ENCODE measurements around the gene NANS.

DNA sequence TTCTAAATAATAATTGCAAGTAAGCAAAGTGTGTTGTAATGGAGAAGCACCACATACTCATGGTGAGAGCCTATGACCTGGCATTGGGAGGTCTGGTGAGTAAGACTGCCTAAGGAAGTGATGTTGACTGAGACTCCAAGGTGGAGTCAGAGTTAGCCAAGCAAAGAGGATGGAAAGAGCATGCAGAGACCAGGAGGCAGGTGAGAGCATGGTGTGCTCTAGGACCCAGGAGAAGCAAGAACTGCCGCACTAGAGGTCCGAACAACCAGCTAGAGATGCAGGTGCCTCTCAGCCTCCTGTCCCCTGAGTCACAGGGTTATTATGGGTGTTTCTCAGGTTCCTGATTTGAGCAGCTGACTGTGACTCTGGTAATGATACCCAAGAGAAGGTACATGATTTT is 46.1 kb upstream of the NANS start:
- no peak for TF ChIP-seq POLR2A (IDR thresholded peaks at IDR 0.05)
- TF ChIP-seq, protein P1, sequence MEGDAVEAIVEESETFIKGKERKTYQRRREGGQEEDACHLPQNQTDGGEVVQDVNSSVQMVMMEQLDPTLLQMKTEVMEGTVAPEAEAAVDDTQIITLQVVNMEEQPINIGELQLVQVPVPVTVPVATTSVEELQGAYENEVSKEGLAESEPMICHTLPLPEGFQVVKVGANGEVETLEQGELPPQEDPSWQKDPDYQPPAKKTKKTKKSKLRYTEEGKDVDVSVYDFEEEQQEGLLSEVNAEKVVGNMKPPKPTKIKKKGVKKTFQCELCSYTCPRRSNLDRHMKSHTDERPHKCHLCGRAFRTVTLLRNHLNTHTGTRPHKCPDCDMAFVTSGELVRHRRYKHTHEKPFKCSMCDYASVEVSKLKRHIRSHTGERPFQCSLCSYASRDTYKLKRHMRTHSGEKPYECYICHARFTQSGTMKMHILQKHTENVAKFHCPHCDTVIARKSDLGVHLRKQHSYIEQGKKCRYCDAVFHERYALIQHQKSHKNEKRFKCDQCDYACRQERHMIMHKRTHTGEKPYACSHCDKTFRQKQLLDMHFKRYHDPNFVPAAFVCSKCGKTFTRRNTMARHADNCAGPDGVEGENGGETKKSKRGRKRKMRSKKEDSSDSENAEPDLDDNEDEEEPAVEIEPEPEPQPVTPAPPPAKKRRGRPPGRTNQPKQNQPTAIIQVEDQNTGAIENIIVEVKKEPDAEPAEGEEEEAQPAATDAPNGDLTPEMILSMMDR (IDR thresholded peaks at IDR 0.05) = no peak
- no peak for TF ChIP-seq POLR2AphosphoS5 (IDR thresholded peaks at IDR 0.05)
